ENCODE data around the gene KPNA1. TPM values are rescaled to one million over a fixed set of nuclear protein-coding genes. Genes with fewer than 3 reads are reported as not detected.
A peak's percentile ranks its signal among the peaks of the same experiment; 100 is the strongest.

KPNA1 gene
- total RNA-seq, 2 donors from 2014 or later: 90.5 to 93.4 TPM

GRCh38 chr3:122508135-122508914, 6.4 kb downstream of the KPNA1 start:
- peaks cover 9% of the 10 kb centered on the region for H3K36me3 Mint-ChIP-seq (ENCODE audit: low read depth)
- H3K4me3 ChIP-seq (ENCODE audit: low read length): no peak overlapping the region
- H3K9me3 ChIP-seq (ENCODE audit: control insufficient read depth, low read length): peaks cover 10% of the 10 kb centered on the region
- no peaks in the 10 kb centered on the region for H3K27me3 ChIP-seq (ENCODE audit: control insufficient read depth, insufficient read depth, low read length, poor library complexity, severe bottlenecking)
- H3K36me3 ChIP-seq (ENCODE audit: control insufficient read depth, insufficient read depth, low read length): no peaks in the 10 kb centered on the region
- no peak overlapping the region for H3K4me3 Mint-ChIP-seq
- WGBS, 2 experiments (ENCODE audit: insufficient coverage in 1 of 2, insufficient read length in 1 of 2): 100% methylated on average over 2 of the region's 2 CpGs; no CpG with 5 or more reads in 1 of the 2 experiments
- H3K27ac Mint-ChIP-seq: peak overlapping the region; percentile 38
- no peak overlapping the region for H3K9ac ChIP-seq (ENCODE audit: extremely low read depth, low read length, poor library complexity, severe bottlenecking)
- no peak for DNase-seq
- H3K9me3 Mint-ChIP-seq: no peaks in the 10 kb centered on the region
- H3K27me3 Mint-ChIP-seq (ENCODE audit: insufficient read depth): no peaks in the 10 kb centered on the region
- TF ChIP-seq, protein P1, sequence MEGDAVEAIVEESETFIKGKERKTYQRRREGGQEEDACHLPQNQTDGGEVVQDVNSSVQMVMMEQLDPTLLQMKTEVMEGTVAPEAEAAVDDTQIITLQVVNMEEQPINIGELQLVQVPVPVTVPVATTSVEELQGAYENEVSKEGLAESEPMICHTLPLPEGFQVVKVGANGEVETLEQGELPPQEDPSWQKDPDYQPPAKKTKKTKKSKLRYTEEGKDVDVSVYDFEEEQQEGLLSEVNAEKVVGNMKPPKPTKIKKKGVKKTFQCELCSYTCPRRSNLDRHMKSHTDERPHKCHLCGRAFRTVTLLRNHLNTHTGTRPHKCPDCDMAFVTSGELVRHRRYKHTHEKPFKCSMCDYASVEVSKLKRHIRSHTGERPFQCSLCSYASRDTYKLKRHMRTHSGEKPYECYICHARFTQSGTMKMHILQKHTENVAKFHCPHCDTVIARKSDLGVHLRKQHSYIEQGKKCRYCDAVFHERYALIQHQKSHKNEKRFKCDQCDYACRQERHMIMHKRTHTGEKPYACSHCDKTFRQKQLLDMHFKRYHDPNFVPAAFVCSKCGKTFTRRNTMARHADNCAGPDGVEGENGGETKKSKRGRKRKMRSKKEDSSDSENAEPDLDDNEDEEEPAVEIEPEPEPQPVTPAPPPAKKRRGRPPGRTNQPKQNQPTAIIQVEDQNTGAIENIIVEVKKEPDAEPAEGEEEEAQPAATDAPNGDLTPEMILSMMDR (conservative IDR thresholded peaks at IDR 0.05): no peak
- H3K27ac ChIP-seq (ENCODE audit: low read depth, low read length): no peak overlapping the region
- H3K4me1 Mint-ChIP-seq: peaks cover 60% of the 10 kb centered on the region
- peaks cover 3% of the 10 kb centered on the region for H3K4me1 ChIP-seq (ENCODE audit: control insufficient read depth, insufficient read depth, low read length)

DNA sequence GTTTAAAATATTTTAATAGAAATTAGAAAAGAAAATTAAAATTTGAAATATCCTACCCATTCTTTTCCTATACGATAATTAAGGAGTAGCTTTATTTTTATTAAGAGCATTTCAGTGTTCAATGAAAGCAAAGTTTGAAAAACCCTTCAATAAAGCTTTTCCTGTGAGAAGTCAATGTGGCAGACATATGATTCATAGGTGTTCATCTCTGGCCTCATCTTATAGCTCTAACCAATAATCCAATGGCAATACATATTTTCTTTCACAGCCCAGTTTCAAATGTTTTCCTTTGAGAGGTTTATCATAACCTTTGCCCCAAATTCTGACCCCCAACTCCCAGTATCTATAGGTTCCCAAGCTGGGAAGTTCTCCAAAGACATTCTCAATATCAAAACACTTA, 8.3 kb downstream of the KPNA1 start:
- no peaks in the 10 kb centered on the region for H3K27me3 ChIP-seq (ENCODE audit: control insufficient read depth, insufficient read depth, low read length, poor library complexity, severe bottlenecking)
- H3K4me1 Mint-ChIP-seq: peaks cover 55% of the 10 kb centered on the region
- peaks cover 3% of the 10 kb centered on the region for H3K4me1 ChIP-seq (ENCODE audit: control insufficient read depth, insufficient read depth, low read length)
- no peak overlapping the region for H3K4me3 ChIP-seq (ENCODE audit: low read length)
- peaks cover 9% of the 10 kb centered on the region for H3K36me3 Mint-ChIP-seq (ENCODE audit: low read depth)
- no peak overlapping the region for H3K27ac ChIP-seq (ENCODE audit: low read depth, low read length)
- H3K36me3 ChIP-seq (ENCODE audit: control insufficient read depth, insufficient read depth, low read length): no peaks in the 10 kb centered on the region
- no peaks in the 10 kb centered on the region for H3K27me3 Mint-ChIP-seq (ENCODE audit: insufficient read depth)
- no peak overlapping the region for H3K4me3 Mint-ChIP-seq
- H3K27ac Mint-ChIP-seq: no peak overlapping the region
- WGBS, 2 experiments (ENCODE audit: insufficient coverage in 1 of 2, insufficient read length in 1 of 2): 100% methylated on average over 1 of the region's 1 CpG; no CpG with 5 or more reads in 1 of the 2 experiments
- H3K9me3 ChIP-seq (ENCODE audit: control insufficient read depth, low read length): peaks cover 10% of the 10 kb centered on the region
- no peak for DNase-seq
- TF ChIP-seq, protein P1 (conservative IDR thresholded peaks at IDR 0.05): no peak
- H3K9ac ChIP-seq (ENCODE audit: extremely low read depth, low read length, poor library complexity, severe bottlenecking): no peak overlapping the region
- no peaks in the 10 kb centered on the region for H3K9me3 Mint-ChIP-seq

- H3K36me3 ChIP-seq (ENCODE audit: control insufficient read depth, insufficient read depth, low read length): no peaks in the 10 kb centered on the region
- peaks cover 3% of the 10 kb centered on the region for H3K4me1 ChIP-seq (ENCODE audit: control insufficient read depth, insufficient read depth, low read length)
- no peaks in the 10 kb centered on the region for H3K27me3 ChIP-seq (ENCODE audit: control insufficient read depth, insufficient read depth, low read length, poor library complexity, severe bottlenecking)
- no peak for DNase-seq
- Mint-ChIP-seq H3K27me3 (ENCODE audit: insufficient read depth) (no peaks in the 10 kb centered on the region), H3K27ac (peak overlapping the region; percentile 4), H3K9me3 (no peaks in the 10 kb centered on the region), H3K36me3 (ENCODE audit: low read depth) (peaks cover 9% of the 10 kb centered on the region), H3K4me1 (peaks cover 52% of the 10 kb centered on the region), H3K4me3 (no peak overlapping the region)
- peaks cover 10% of the 10 kb centered on the region for H3K9me3 ChIP-seq (ENCODE audit: control insufficient read depth, low read length)
- H3K9ac ChIP-seq (ENCODE audit: extremely low read depth, low read length, poor library complexity, severe bottlenecking): no peak overlapping the region
- H3K27ac ChIP-seq (ENCODE audit: low read depth, low read length): no peak overlapping the region
- TF ChIP-seq, protein P1 (conservative IDR thresholded peaks at IDR 0.05): no peak
- WGBS, 2 experiments (ENCODE audit: insufficient coverage in 1 of 2, insufficient read length in 1 of 2): 38 to 83% methylated on average over 1 to 2 of the region's 2 CpGs
- H3K4me3 ChIP-seq (ENCODE audit: low read length): peak overlapping the region; percentile 8
Observed at GRCh38 chr3:122505676-122506075, 9.1 kb downstream of the KPNA1 start.
